K562 (cell line): Measurements from ENCODE around the gene MBIP. TPM values are rescaled to one million over a fixed set of nuclear protein-coding genes. Genes with fewer than 3 reads are reported as not detected.

Source experiments
- ATAC-seq: fragments of 200-7000 bp; cut with Tn5 transposase; 3 replicates; pipeline ENCODE4 v1.9.1; 2020; ENCODE audit warnings: moderate library complexity
- BruUV-seq: library from RNA; stranded (reverse); fragments of 400-500 nt; replicated peaks from 2 replicates; lab custom pipeline; 2021; lab: Mats Ljungman, UMichigan
- CTCF ChIA-PET: fragments of 300-600 bp; formaldehyde crosslinking; extraction: SDS; loops from one replicate; lab custom pipeline; 2021; ENCODE audit warnings: low intra/inter-chr PET ratio; lab: Yijun Ruan, JAX
- POLR2A ChIA-PET: fragments of 300-600, 350-650 bp; sonication (Branson Sonifier 250); formaldehyde crosslinking; extraction: SDS; loops from one replicate; lab custom pipeline; 2021; ENCODE audit warnings: antibody characterized with exemption, inconsistent platforms; lab: Yijun Ruan, JAX
- DNase-seq, 4 experiments: peaks; one replicate each; pipeline versions ENCODE4 v3.0.0 to v3.0.0-alpha.2; 2011 to 2018; ENCODE audit warnings: low spot score in 3 of 4, mixed read lengths in 3 of 4; ENCODE audit errors: extremely low read depth in 1 of 4
- FAIRE-seq: peaks from 2 replicates; lab custom pipeline; 2011; peaks lifted over from hg19 to GRCh38; lab: Jason Lieb, UNC
- H2AFZ ChIP-seq: 2 replicates; pipeline ENCODE4 v1.6.0; 2011; ENCODE audit warnings: low read depth, low read length, control low read depth, inconsistent platforms
- H3K27ac ChIP-seq: fragments of 200-600 bp; 3 replicates; pipeline ENCODE4 v1.8.0; 2011; ENCODE audit warnings: low read depth, mild to moderate bottlenecking, control low read depth, inconsistent platforms, low read length, moderate library complexity, mixed read lengths; ENCODE audit errors: extremely low read depth
- H3K27me3 ChIP-seq, 2 experiments: fragments of 300-600 bp in 1 of 2; 2 replicates in 1 of 2; 3 replicates in 1 of 2; pipeline versions ENCODE4 v1.6.0 to v1.8.0; 2011; ENCODE audit warnings: inconsistent platforms in 2 of 2, low read length in 2 of 2, mild to moderate bottlenecking in 1 of 2, mixed read lengths in 1 of 2, moderate library complexity in 1 of 2; ENCODE audit not compliant: control insufficient read depth in 2 of 2, insufficient read depth in 2 of 2
- H3K36me3 ChIP-seq: fragments of 300-600 bp; 3 replicates; pipeline ENCODE4 v1.8.0; 2011; ENCODE audit warnings: mild to moderate bottlenecking, low read length, inconsistent platforms; ENCODE audit not compliant: control insufficient read depth, insufficient read depth
- H3K4me1 ChIP-seq, 2 experiments: fragments of 200-600 bp in 1 of 2; replicated peaks in 1 of 2; 2 replicates in 1 of 2; 3 replicates in 1 of 2; pipeline versions ENCODE4 v1.5.1 to v1.8.0; 2011; ENCODE audit warnings: inconsistent platforms in 2 of 2, low read length in 2 of 2, mild to moderate bottlenecking in 1 of 2, mixed read lengths in 1 of 2, moderate library complexity in 1 of 2; ENCODE audit not compliant: control insufficient read depth in 2 of 2, insufficient read depth in 2 of 2
- H3K4me2 ChIP-seq: 2 replicates; pipeline ENCODE4 v1.6.1; 2011; ENCODE audit warnings: low read length, control low read depth, inconsistent platforms, mixed read lengths; ENCODE audit not compliant: insufficient read depth
- H3K4me3 ChIP-seq: fragments of 200-600 bp; sonication (generic), shearing (Covaris generic); 2 replicates; pipeline ENCODE4 v1.5.1; 2016; ENCODE audit warnings: control low read depth, inconsistent platforms
- H3K79me2 ChIP-seq: fragments of 200-600 bp; 3 replicates; pipeline ENCODE4 v1.8.0; 2011; ENCODE audit warnings: low read length, inconsistent platforms; ENCODE audit not compliant: control insufficient read depth, insufficient read depth
- H3K9ac ChIP-seq, 2 experiments: 2 replicates each; pipeline versions ENCODE4 v1.6.0 to v1.6.1; 2011; ENCODE audit warnings: low read depth in 2 of 2, low read length in 2 of 2, control low read depth in 1 of 2, inconsistent platforms in 1 of 2, mild to moderate bottlenecking in 1 of 2, mixed read lengths in 1 of 2; ENCODE audit not compliant: insufficient read depth in 1 of 2
- H3K9me1 ChIP-seq: one replicate; pipeline ENCODE4 v1.6.0; 2011; ENCODE audit warnings: inconsistent platforms, mild to moderate bottlenecking, low read length, moderate library complexity; ENCODE audit not compliant: control insufficient read depth, insufficient read depth
- H3K9me3 ChIP-seq: replicated peaks from 2 replicates; pipeline ENCODE4 v1.5.1; 2011; ENCODE audit warnings: low read depth, low read length, inconsistent platforms; ENCODE audit not compliant: control insufficient read depth, insufficient read depth
- H4K20me1 ChIP-seq: replicated peaks from 2 replicates; pipeline ENCODE4 v1.6.1; 2011; ENCODE audit warnings: low read length, inconsistent platforms, mixed read lengths; ENCODE audit not compliant: control insufficient read depth, insufficient read depth
- TEAD1 ChIP-seq, 2 experiments: fragments of 450-650 bp in 1 of 2; sonication (generic) in 1 of 2; formaldehyde crosslinking; IDR thresholded peaks; 2 replicates each; pipeline versions ENCODE4 v1.4.0 to v1.8.0; 2020 to 2022; ENCODE audit warnings: mild to moderate bottlenecking in 2 of 2, missing genetic modification reagents in 1 of 2
- ZNF197 ChIP-seq: fragments of 200-800 bp; sonication (Bioruptor generic); IDR thresholded peaks from 2 replicates; pipeline ENCODE4 v1.6.1; 2016; ENCODE audit warnings: low read depth, missing genetic modification characterization, missing compliant biosample characterization
- ZNF586 ChIP-seq: fragments of 450-650 bp; formaldehyde crosslinking; conservative IDR thresholded peaks from 2 replicates; pipeline ENCODE4 v1.4.0; 2020; ENCODE audit warnings: mild to moderate bottlenecking, moderate library complexity
- WGBS: fragments of 100-300 bp; shearing (Covaris generic); methylation state at CpG from one replicate; pipeline ENCODE4 v1.1.6; 2016; ENCODE audit warnings: low coverage, mixed read lengths; ENCODE audit not compliant: insufficient coverage; ENCODE audit errors: missing lambda C conversion rate; 5-methylcytosine and 5-hydroxymethylcytosine counted together
- in situ Hi-C: fragments of 300-500 bp; cut with MboI; formaldehyde crosslinking; loops from 4 replicates; pipeline ENCODE4 v1.15.0; 2018; ENCODE audit warnings: inconsistent platforms, mixed read lengths
- intact Hi-C: fragments of 100-400 bp; cut with micrococcal nuclease; formaldehyde crosslinking; loops from 2 replicates; pipeline ENCODE4 v1.14.2; 2022
- polyA plus RNA-seq, 8 experiments: library from polyadenylated mRNA; depleted of rRNA in 4 of 8; stranded (reverse) in 5 of 8; unstranded in 3 of 8; fragments of >200 nt; fragmentation: Nextera tagmentation in 2 of 8; fragmentation: Illumina TruSeq in 1 of 8; extraction: Ambion mirVana in 2 of 8; extraction: Trizol in 1 of 8; gene quantifications; 2 replicates each; pipeline versions ENCODE4 v1.2.1 to v1.2.3, GENCODE V29; 2011 to 2014; ENCODE audit warnings: inconsistent platforms in 1 of 8, missing spikeins in 1 of 8
- total RNA-seq, 7 experiments: library from RNA; depleted of rRNA in 6 of 7; stranded (reverse); fragments of >200 nt in 6 of 7; fragmentation: Illumina TruSeq in 2 of 7; extraction: Trizol in 2 of 7; gene quantifications; 2 replicates each; pipeline versions ENCODE4 v1.2.1 to v1.2.3, GENCODE V29; 2011 to 2021; ENCODE audit warnings: low replicate concordance in 1 of 7
- TF ChIP-seq, protein P1 (sequence below), 2 experiments: fragments of 450-650 bp in 1 of 2; sonication (generic) in 1 of 2; formaldehyde crosslinking in 1 of 2; IDR thresholded peaks in 1 of 2; conservative IDR thresholded peaks in 1 of 2; 2 replicates each; pipeline versions ENCODE4 v1.6.1 to v1.8.1; 2016 to 2023; ENCODE audit warnings: mild to moderate bottlenecking in 2 of 2, moderate library complexity in 2 of 2, inconsistent platforms in 1 of 2, missing genetic modification reagents in 1 of 2

MBIP gene
- total and polyA plus RNA-seq, 9 of the 15 experiments (the other 6 are each of a cell fraction or from before 2014, with no cell fraction given) = 8.4 to 31.1 (median 19.4) TPM

DNA sequence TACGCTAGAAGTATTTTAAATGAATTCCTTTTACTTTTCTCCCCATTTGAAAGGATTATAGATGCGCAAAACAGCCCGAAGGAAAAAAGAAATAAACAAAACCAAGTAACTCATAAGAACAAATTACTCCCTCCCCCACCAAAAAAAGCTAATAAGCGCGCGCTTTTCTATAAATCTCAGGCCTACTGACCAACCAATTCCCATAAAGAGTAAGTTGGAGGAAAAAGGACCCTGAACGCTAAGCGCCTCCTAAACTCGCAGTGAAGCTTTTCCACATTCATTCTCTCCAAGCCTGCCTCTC, 588 bp downstream of the MBIP start:
- POLR2A ChIA-PET = no interaction called here
- Histone ChIP-seq H3K4me1 (peaks cover 0 to 2% of the 10 kb centered on the region in 2 experiments; a peak in 1 of 5 replicates), H3K4me3 (peak overlapping the region; percentile 99), H3K27me3 (no peaks in the 10 kb centered on the region), H3K9ac (peak overlapping the region; percentile 84 to 93), H3K9me3 (no peaks in the 10 kb centered on the region), H3K4me2 (peak overlapping the region; percentile 83; the same call in 1 of the 2 replicates), H4K20me1 (no peaks in the 10 kb centered on the region), H3K27ac (peak overlapping the region; percentile 83)
- no peak for DNase-seq
- ATAC-seq = no peak
- no peak for FAIRE-seq
- no peak for TF ChIP-seq ZNF586 (CRISPR knock-in tag)
- peak in 1 of 2 experiments; percentile 3; a peak in 1 of 4 replicates for TF ChIP-seq TEAD1 (CRISPR knock-in tag; IDR thresholded peaks at IDR 0.05)
- TF ChIP-seq, all 486 proteins: peak for 1
- no peaks in the 10 kb centered on the region for H3K36me3 ChIP-seq
- BruUV-seq = no TSS peak
- peak overlapping the region; percentile 97 for H2AFZ ChIP-seq
- no peaks in the 10 kb centered on the region for H3K9me1 ChIP-seq
- 0% methylated on average over 9 of the region's 9 CpGs for whole genome bisulfite sequencing
- H3K79me2 ChIP-seq = peaks cover 54% of the 10 kb centered on the region
- in situ Hi-C loops = no loop called here
- intact Hi-C loops = no loop called here
- CTCF ChIA-PET = no interaction called here

DNA sequence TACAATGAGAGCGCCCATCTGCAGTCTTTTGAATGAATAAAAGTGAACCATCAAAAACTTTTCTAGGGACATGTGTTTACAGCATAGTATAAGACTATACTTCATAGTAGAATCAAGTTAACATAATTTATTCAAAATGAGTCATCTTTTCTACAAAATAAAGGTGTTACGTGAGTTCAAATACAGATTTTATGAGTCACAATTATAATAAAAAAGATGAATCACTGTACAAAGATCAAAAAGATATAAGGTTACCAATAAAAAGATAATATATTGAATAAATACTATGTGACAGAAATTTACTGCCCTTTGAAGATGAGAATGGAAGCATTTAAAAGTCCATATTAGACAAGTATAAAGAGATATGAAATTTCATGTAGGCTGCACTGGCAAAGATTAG, 2.8 kb downstream of the MBIP start:
- FAIRE-seq (no peak), ATAC-seq (no peak)
- BruUV-seq = no TSS peak
- intact Hi-C loops (no loop called here), in situ Hi-C loops (no loop called here)
- Histone ChIP-seq H3K4me1 (peaks cover 0 to 2% of the 10 kb centered on the region in 2 experiments; a peak in 1 of 5 replicates), H3K36me3 (peaks cover 16% of the 10 kb centered on the region)
- TF ChIP-seq ZNF197 = no peak
- TF ChIP-seq, protein P1, sequence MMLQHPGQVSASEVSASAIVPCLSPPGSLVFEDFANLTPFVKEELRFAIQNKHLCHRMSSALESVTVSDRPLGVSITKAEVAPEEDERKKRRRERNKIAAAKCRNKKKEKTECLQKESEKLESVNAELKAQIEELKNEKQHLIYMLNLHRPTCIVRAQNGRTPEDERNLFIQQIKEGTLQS (IDR thresholded peaks at IDR 0.05) = peak; percentile 47; the same call in 1 of the 2 replicates
- TF ChIP-seq, protein P1 (CRISPR knock-in tag; conservative IDR thresholded peaks at IDR 0.05) = no peak
- TF ChIP-seq, all 486 proteins: peak for 1
- H3K4me2 ChIP-seq = no peak overlapping the region
- no peak overlapping the region for H3K9ac ChIP-seq
- peaks cover 54% of the 10 kb centered on the region for H3K79me2 ChIP-seq
- H3K4me3 ChIP-seq = no peak overlapping the region
- ChIA-PET POLR2A (interaction anchor here (0.7 kb wide), 1 partner anchor 13 kb away, joined by 3 read pairs; no protein-coding TSS in a partner anchor), CTCF (no interaction called here)
- H3K9me3 ChIP-seq = no peaks in the 10 kb centered on the region
- WGBS = 84% methylated on average over 2 of the region's 2 CpGs
- no peaks in the 10 kb centered on the region for H3K27me3 ChIP-seq
- no peak for DNase-seq
- H4K20me1 ChIP-seq = no peaks in the 10 kb centered on the region
- H3K9me1 ChIP-seq = no peaks in the 10 kb centered on the region
- H2AFZ ChIP-seq = no peak overlapping the region
- H3K27ac ChIP-seq = no peak overlapping the region
